ENCODE measurements around the gene SGPP2. TPM values are rescaled to one million over a fixed set of nuclear protein-coding genes. Genes with fewer than 3 reads are reported as not detected.

SGPP2 gene
- total RNA-seq (10 to 100 TPM in 1 of 4 donors, 1 to 10 TPM in 3; 1.8 to 12.8 (median 6.7) TPM), polyA plus RNA-seq (4.7 TPM)
- long read RNA-seq, donor 1, partial matches to known transcripts = 0 of 6 reads
- long read RNA-seq, donor 1, other reads (novel, unspliced or antisense) = 2 of 6 reads
- long read RNA-seq, donor 2, transcript SGPP2-201 (5 exons, 3,336 nt) = major isoform, 6 of 9 reads
- long read RNA-seq, donor 2, partial matches to known transcripts = 1 of 9 reads
- long read RNA-seq, donor 2, other reads (novel, unspliced or antisense) = 2 of 9 reads
- long read RNA-seq, donor 3, partial matches to known transcripts = 0 of 1 reads
- long read RNA-seq, donor 3, other reads (novel, unspliced or antisense) = 1 of 1 reads
- long read RNA-seq, donor 4, partial matches to known transcripts = 0 of 7 reads
- long read RNA-seq, donor 4, other reads (novel, unspliced or antisense) = 3 of 7 reads

GRCh38 chr2:222424276-222424728 is at the start of gene SGPP2:
TSS of gene SGPP2 (plus strand) at chr2:222424543. CDS start at chr2:222424603, 60 bp downstream.
- ATAC-seq = peak; percentile 57 to 65
- Histone ChIP-seq H3K27me3 (ENCODE audit: control insufficient read depth, insufficient read depth) (peaks cover 5% of the 10 kb centered on the region), H3K27ac (ENCODE audit: low read length) (no peak within 1 kb of the TSS), H3K4me3 (ENCODE audit: low read length) (peak within 1 kb of the TSS; percentile 70), H3K9me3 (ENCODE audit: control insufficient read depth, low read length) (no peaks in the 10 kb centered on the region), H3K4me1 (ENCODE audit: control insufficient read depth, insufficient read depth, low read length) (no peaks in the 10 kb centered on the region)
- peak in 2 of 3 donors; percentile 48 to 50 for DNase-seq
- under 1% methylated on average over 61 of the region's 61 CpGs for WGBS
- intact Hi-C loops (cut with DNase I) = no loop called here

- Histone ChIP-seq H3K4me1 (ENCODE audit: control insufficient read depth, insufficient read depth, low read length) (no peaks in the 10 kb centered on the region), H3K27me3 (ENCODE audit: control insufficient read depth, insufficient read depth) (no peaks in the 10 kb centered on the region), H3K9me3 (ENCODE audit: control insufficient read depth, low read length) (no peaks in the 10 kb centered on the region), H3K4me3 (ENCODE audit: low read length) (no peak overlapping the region), H3K27ac (ENCODE audit: low read length) (no peak overlapping the region)
- intact Hi-C loops (cut with DNase I) = no loop called here
- ATAC-seq = no peak
- 96% methylated on average over 1 of the region's 1 CpG for WGBS
- no peak for DNase-seq
Measured at GRCh38 chr2:222375798-222376197, 48.5 kb upstream of the SGPP2 start.

- H3K27ac ChIP-seq (ENCODE audit: low read length) = no peak overlapping the region
- H3K4me3 ChIP-seq (ENCODE audit: low read length) = no peak overlapping the region
- H3K9me3 ChIP-seq (ENCODE audit: control insufficient read depth, low read length) = no peaks in the 10 kb centered on the region
- ATAC-seq (no peak), DNase-seq (no peak)
- H3K27me3 ChIP-seq (ENCODE audit: control insufficient read depth, insufficient read depth) = no peaks in the 10 kb centered on the region
- H3K4me1 ChIP-seq (ENCODE audit: control insufficient read depth, insufficient read depth, low read length) = no peaks in the 10 kb centered on the region
- WGBS = 88% methylated on average over 2 of the region's 2 CpGs
- intact Hi-C loops (cut with DNase I) = no loop called here
Measured at GRCh38 chr2:222380456-222380855, 43.9 kb upstream of the SGPP2 start.

GRCh38 chr2:222381566-222381965 is 42.8 kb upstream of the SGPP2 start:
- Histone ChIP-seq H3K9me3 (ENCODE audit: control insufficient read depth, low read length) (no peaks in the 10 kb centered on the region), H3K27me3 (ENCODE audit: control insufficient read depth, insufficient read depth) (no peaks in the 10 kb centered on the region), H3K4me3 (ENCODE audit: low read length) (no peak overlapping the region), H3K4me1 (ENCODE audit: control insufficient read depth, insufficient read depth, low read length) (no peaks in the 10 kb centered on the region), H3K27ac (ENCODE audit: low read length) (no peak overlapping the region)
- WGBS = 47% methylated on average over 3 of the region's 3 CpGs
- intact Hi-C loops (cut with DNase I) = no loop called here
- no peak for ATAC-seq
- DNase-seq = no peak

- Histone ChIP-seq H3K27me3 (ENCODE audit: control insufficient read depth, insufficient read depth) (no peaks in the 10 kb centered on the region), H3K9me3 (ENCODE audit: control insufficient read depth, low read length) (no peaks in the 10 kb centered on the region), H3K4me3 (ENCODE audit: low read length) (no peak overlapping the region), H3K27ac (ENCODE audit: low read length) (no peak overlapping the region), H3K4me1 (ENCODE audit: control insufficient read depth, insufficient read depth, low read length) (no peaks in the 10 kb centered on the region)
- WGBS = 79% methylated on average over 4 of the region's 4 CpGs
- DNase-seq = no peak
- ATAC-seq = no peak
- intact Hi-C loops (cut with DNase I) = no loop called here
Measured at GRCh38 chr2:222383255-222383654, 41.1 kb upstream of the SGPP2 start.

GRCh38 chr2:222391743-222392285 is 32.5 kb upstream of the SGPP2 start:
- Histone ChIP-seq H3K9me3 (ENCODE audit: control insufficient read depth, low read length) (no peaks in the 10 kb centered on the region), H3K4me1 (ENCODE audit: control insufficient read depth, insufficient read depth, low read length) (no peaks in the 10 kb centered on the region), H3K27ac (ENCODE audit: low read length) (no peak overlapping the region), H3K27me3 (ENCODE audit: control insufficient read depth, insufficient read depth) (no peaks in the 10 kb centered on the region), H3K4me3 (ENCODE audit: low read length) (no peak overlapping the region)
- WGBS = 59% methylated on average over 6 of the region's 6 CpGs
- intact Hi-C loops (cut with DNase I) = no loop called here
- DNase-seq (no peak), ATAC-seq (no peak)

GRCh38 chr2:222393733-222394267 is 30.5 kb upstream of the SGPP2 start:
- H3K27me3 ChIP-seq (ENCODE audit: control insufficient read depth, insufficient read depth) = no peaks in the 10 kb centered on the region
- H3K4me1 ChIP-seq (ENCODE audit: control insufficient read depth, insufficient read depth, low read length) = peaks cover 4% of the 10 kb centered on the region
- WGBS = 75% methylated on average over 4 of the region's 4 CpGs
- H3K27ac ChIP-seq (ENCODE audit: low read length) = no peak overlapping the region
- intact Hi-C loops (cut with DNase I) = no loop called here
- ATAC-seq (no peak), DNase-seq (no peak)
- no peaks in the 10 kb centered on the region for H3K9me3 ChIP-seq (ENCODE audit: control insufficient read depth, low read length)
- H3K4me3 ChIP-seq (ENCODE audit: low read length) = no peak overlapping the region

- peak overlapping the region; percentile 84 for H3K27ac ChIP-seq (ENCODE audit: low read length)
- WGBS = 42% methylated on average over 1 of the region's 1 CpG
Measured at GRCh38 chr2:222398446-222398885, 25.9 kb upstream of the SGPP2 start.

GRCh38 chr2:222399038-222399783 is 25.1 kb upstream of the SGPP2 start:
- intact Hi-C loops (cut with DNase I) = no loop called here
- Histone ChIP-seq H3K4me3 (ENCODE audit: low read length) (no peak overlapping the region), H3K9me3 (ENCODE audit: control insufficient read depth, low read length) (no peaks in the 10 kb centered on the region), H3K4me1 (ENCODE audit: control insufficient read depth, insufficient read depth, low read length) (peaks cover 4% of the 10 kb centered on the region), H3K27ac (ENCODE audit: low read length) (no peak overlapping the region), H3K27me3 (ENCODE audit: control insufficient read depth, insufficient read depth) (no peaks in the 10 kb centered on the region)
- ATAC-seq = peak; percentile 62 to 86
- DNase-seq = no peak
- WGBS = 23% methylated on average over 5 of the region's 5 CpGs

More at GRCh38 chr2:222398446-222398885, 25.9 kb upstream of the SGPP2 start:
- Histone ChIP-seq H3K9me3 (ENCODE audit: control insufficient read depth, low read length) (no peaks in the 10 kb centered on the region), H3K4me3 (ENCODE audit: low read length) (no peak overlapping the region), H3K4me1 (ENCODE audit: control insufficient read depth, insufficient read depth, low read length) (peaks cover 4% of the 10 kb centered on the region), H3K27me3 (ENCODE audit: control insufficient read depth, insufficient read depth) (no peaks in the 10 kb centered on the region)
- DNase-seq (no peak), ATAC-seq (peak in 1 of 2 donors; percentile 32)
- intact Hi-C loops (cut with DNase I) = no loop called here

- intact Hi-C loops (cut with DNase I) = no loop called here
- H3K4me3 ChIP-seq (ENCODE audit: low read length) = no peak overlapping the region
- DNase-seq = peak in 1 of 3 donors; percentile 34
- no peaks in the 10 kb centered on the region for H3K4me1 ChIP-seq (ENCODE audit: control insufficient read depth, insufficient read depth, low read length)
- H3K27me3 ChIP-seq (ENCODE audit: control insufficient read depth, insufficient read depth) = no peaks in the 10 kb centered on the region
- peak in 1 of 2 donors; percentile 40 for ATAC-seq
- 49% methylated on average over 8 of the region's 8 CpGs for WGBS
- H3K27ac ChIP-seq (ENCODE audit: low read length) = no peak overlapping the region
- no peaks in the 10 kb centered on the region for H3K9me3 ChIP-seq (ENCODE audit: control insufficient read depth, low read length)
Measured at GRCh38 chr2:222404151-222404905, 20.0 kb upstream of the SGPP2 start.
